SK-N-SH (cell line): ENCODE measurements around the gene NGF. TPM values are rescaled to one million over a fixed set of nuclear protein-coding genes. Genes with fewer than 3 reads are reported as not detected.

Experiments
- CTCF ChIA-PET: fragments of 300-600, 350-600 bp; formaldehyde crosslinking; extraction: SDS; loops from one replicate; lab custom pipeline; 2021; lab: Yijun Ruan, JAX
- POLR2A ChIA-PET: fragments of 350-600 bp; sonication (Branson Sonifier 250); formaldehyde crosslinking; extraction: SDS; loops from one replicate; lab custom pipeline; 2020; ENCODE audit warnings: antibody characterized with exemption, inconsistent platforms; lab: Yijun Ruan, JAX
- DNase-seq: peaks from one replicate; pipeline ENCODE4 v3.0.0; 2012
- H2AFZ ChIP-seq: fragments of 200-600 bp; sonication (generic); 2 replicates; pipeline ENCODE4 v1.8.1; 2016; ENCODE audit warnings: antibody characterized with exemption, mild to moderate bottlenecking, low read depth
- H3F3A ChIP-seq: fragments of 200-600 bp; sonication (generic); replicated peaks from 2 replicates; pipeline ENCODE3; 2016; ENCODE audit warnings: antibody characterized with exemption, mild to moderate bottlenecking; ENCODE audit not compliant: insufficient read depth
- H3K27ac ChIP-seq, 2 experiments: fragments of 200-500 bp in 1 of 2; fragments of 200-600 bp in 1 of 2; sonication (Bioruptor generic) in 1 of 2; sonication (generic), shearing (Covaris generic) in 1 of 2; 2 replicates each; pipeline versions ENCODE4 v1.5.1 to v1.6.1; 2014 to 2016; ENCODE audit warnings: low read depth in 2 of 2, inconsistent platforms in 1 of 2, low read length in 1 of 2, mild to moderate bottlenecking in 1 of 2, mixed read lengths in 1 of 2
- H3K27me3 ChIP-seq: fragments of 200-600 bp; sonication (generic), shearing (Covaris generic); 2 replicates; pipeline ENCODE4 v1.6.1; 2016; ENCODE audit warnings: mixed run types; ENCODE audit not compliant: insufficient read depth
- H3K36me3 ChIP-seq, 2 experiments: fragments of 200-500 bp in 1 of 2; fragments of 200-600 bp in 1 of 2; sonication (Bioruptor generic) in 1 of 2; sonication (generic) in 1 of 2; replicated peaks in 1 of 2; 2 replicates each; pipeline versions ENCODE3 to v1.5.1; 2014 to 2016; ENCODE audit warnings: low read length in 1 of 2, mild to moderate bottlenecking in 1 of 2; ENCODE audit not compliant: insufficient read depth in 2 of 2, control insufficient read depth in 1 of 2
- H3K4me1 ChIP-seq, 2 experiments: fragments of 200-500 bp in 1 of 2; fragments of 200-600 bp in 1 of 2; sonication (Bioruptor generic) in 1 of 2; sonication (generic), shearing (Covaris generic) in 1 of 2; 2 replicates each; pipeline versions ENCODE4 v1.5.1 to v1.6.1; 2014 to 2016; ENCODE audit warnings: low read depth in 1 of 2, low read length in 1 of 2, mixed run types in 1 of 2; ENCODE audit not compliant: insufficient read depth in 2 of 2, control insufficient read depth in 1 of 2
- H3K4me2 ChIP-seq: fragments of 200-600 bp; sonication (generic), shearing (Covaris generic); 2 replicates; pipeline ENCODE4 v1.6.1; 2017; ENCODE audit warnings: mixed run types
- H3K4me3 ChIP-seq, 2 experiments: fragments of 200-500 bp in 1 of 2; fragments of 200-600 bp in 1 of 2; sonication (Bioruptor generic) in 1 of 2; sonication (generic), shearing (Covaris generic) in 1 of 2; 2 replicates each; pipeline versions ENCODE4 v1.5.1 to v1.8.1; 2014 to 2016; ENCODE audit warnings: low read depth in 2 of 2, inconsistent platforms in 1 of 2, low read length in 1 of 2, mild to moderate bottlenecking in 1 of 2, mixed read lengths in 1 of 2, moderate library complexity in 1 of 2
- H3K79me2 ChIP-seq: fragments of 200-600 bp; sonication (generic); 2 replicates; pipeline ENCODE4 v1.8.1; 2017; ENCODE audit warnings: mild to moderate bottlenecking; ENCODE audit not compliant: insufficient read depth
- H3K9ac ChIP-seq: fragments of 200-600 bp; sonication (generic); 2 replicates; pipeline ENCODE4 v1.6.1; 2017; ENCODE audit warnings: mixed run types
- H3K9me2 ChIP-seq: fragments of 200-600 bp; sonication (generic); 2 replicates; pipeline ENCODE4 v1.6.1; 2017; ENCODE audit warnings: mixed run types
- H3K9me3 ChIP-seq: fragments of 200-600 bp; sonication (generic); 2 replicates; pipeline ENCODE4 v1.6.1; 2017; ENCODE audit warnings: mixed run types, mild to moderate bottlenecking, moderate library complexity
- H4K20me1 ChIP-seq: fragments of 200-600 bp; sonication (generic); 2 replicates; pipeline ENCODE4 v1.6.1; 2017; ENCODE audit warnings: mild to moderate bottlenecking, mixed run types; ENCODE audit not compliant: insufficient read depth
- CTCF ChIP-seq: fragments of 200-600 bp; sonication (generic); IDR thresholded peaks from 2 replicates; pipeline ENCODE4 v1.6.1; 2017; ENCODE audit warnings: antibody characterized with exemption, mild to moderate bottlenecking, moderate library complexity
- EZH2phosphoT487 ChIP-seq: fragments of 200-600 bp; sonication (generic); IDR thresholded peaks from 2 replicates; pipeline ENCODE4 v1.6.1; 2017; ENCODE audit warnings: low read depth, mixed run types, mild to moderate bottlenecking, antibody characterized with exemption, moderate library complexity, borderline replicate concordance
- FOXJ3 ChIP-seq: sonication (generic); formaldehyde crosslinking; IDR thresholded peaks from 2 replicates; pipeline ENCODE4 v1.5.1; 2020; ENCODE audit warnings: mild to moderate bottlenecking, missing genetic modification reagents
- GATA2 ChIP-seq: sonication (generic); formaldehyde crosslinking; IDR thresholded peaks from 2 replicates; pipeline ENCODE4 v1.5.0; 2020; ENCODE audit warnings: mild to moderate bottlenecking, missing genetic modification reagents
- JUND ChIP-seq: IDR thresholded peaks from 2 replicates; pipeline ENCODE4 v1.4.0; 2012
- MAX ChIP-seq: IDR thresholded peaks from 2 replicates; pipeline ENCODE4 v1.4.0; 2012; ENCODE audit warnings: low read depth
- NFIC ChIP-seq: IDR thresholded peaks from 2 replicates; pipeline ENCODE4 v1.4.0; 2012; ENCODE audit warnings: borderline replicate concordance
- NRF1 ChIP-seq: IDR thresholded peaks from 2 replicates; pipeline ENCODE4 v1.6.1; 2012; ENCODE audit warnings: low read depth, mild to moderate bottlenecking, low read length
- RAD21 ChIP-seq: IDR thresholded peaks from 2 replicates; pipeline ENCODE4 v1.6.1; 2012; ENCODE audit warnings: mild to moderate bottlenecking, low read length
- REST ChIP-seq: IDR thresholded peaks from 2 replicates; pipeline ENCODE4 v1.6.1; 2012; ENCODE audit warnings: mild to moderate bottlenecking, low read depth, low read length, moderate library complexity
- RXRA ChIP-seq: IDR thresholded peaks from 2 replicates; pipeline ENCODE4 v1.4.0; 2012; ENCODE audit warnings: low read depth, mild to moderate bottlenecking, borderline replicate concordance
- TAF1 ChIP-seq: IDR thresholded peaks from 2 replicates; pipeline ENCODE4 v1.6.1; 2012; ENCODE audit warnings: low read depth, mild to moderate bottlenecking, low read length, moderate library complexity, borderline replicate concordance
- TCF12 ChIP-seq: IDR thresholded peaks from 2 replicates; pipeline ENCODE4 v1.4.0; 2012
- TEAD4 ChIP-seq: IDR thresholded peaks from 2 replicates; pipeline ENCODE4 v1.4.0; 2012; ENCODE audit warnings: mild to moderate bottlenecking, borderline replicate concordance; ENCODE audit not compliant: insufficient read depth
- WGBS: methylation state at CpG from one replicate; pipeline ENCODE4 v1.1.6; 2017; ENCODE audit warnings: low lambda C conversion rate; 5-methylcytosine and 5-hydroxymethylcytosine counted together
- polyA plus RNA-seq, 3 experiments: library from polyadenylated mRNA; depleted of rRNA; stranded (reverse); fragments of >200 nt; gene quantifications; 2 replicates each; pipeline ENCODE4 v1.2.3, GENCODE V29; 2012
- TF ChIP-seq, protein P1 (sequence below): IDR thresholded peaks from 2 replicates; pipeline ENCODE4; 2012
- TF ChIP-seq, protein P2 (sequence below): fragments of 150-350 bp; IDR thresholded peaks from 2 replicates; pipeline ENCODE4 v1.6.1; 2017; ENCODE audit warnings: antibody characterized with exemption, low read length, low read depth, borderline replicate concordance
- TF ChIP-seq, protein P3 (sequence below): fragments of 150-350 bp; IDR thresholded peaks from 2 replicates; pipeline ENCODE4 v1.6.1; 2016; ENCODE audit warnings: mild to moderate bottlenecking, low read depth, low read length

The NGF gene
- polyA plus RNA-seq, 1 of the 3 experiments (the other 2 are of a cell fraction): 75.8 TPM

DNA sequence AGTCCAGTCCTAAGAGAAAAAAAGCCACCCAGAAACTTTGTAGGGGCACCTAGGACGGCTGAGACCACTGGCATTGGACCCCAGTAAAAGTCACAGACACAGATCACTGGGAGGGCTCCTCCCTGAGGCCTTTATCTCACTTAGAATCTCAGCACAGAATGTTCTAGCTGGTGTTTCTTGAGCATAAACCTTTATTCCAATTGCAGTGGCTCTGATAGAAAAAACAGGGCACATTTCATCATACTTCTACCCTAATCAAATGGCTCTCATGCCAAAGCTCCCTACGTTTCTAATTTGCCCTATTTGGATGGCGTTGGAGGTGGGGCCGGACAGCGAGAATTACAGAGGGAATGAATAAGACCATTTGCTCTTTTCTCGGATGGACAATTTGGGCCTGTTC, 53.8 kb downstream of the NGF start (continued):
- TF ChIP-seq, protein P1, sequence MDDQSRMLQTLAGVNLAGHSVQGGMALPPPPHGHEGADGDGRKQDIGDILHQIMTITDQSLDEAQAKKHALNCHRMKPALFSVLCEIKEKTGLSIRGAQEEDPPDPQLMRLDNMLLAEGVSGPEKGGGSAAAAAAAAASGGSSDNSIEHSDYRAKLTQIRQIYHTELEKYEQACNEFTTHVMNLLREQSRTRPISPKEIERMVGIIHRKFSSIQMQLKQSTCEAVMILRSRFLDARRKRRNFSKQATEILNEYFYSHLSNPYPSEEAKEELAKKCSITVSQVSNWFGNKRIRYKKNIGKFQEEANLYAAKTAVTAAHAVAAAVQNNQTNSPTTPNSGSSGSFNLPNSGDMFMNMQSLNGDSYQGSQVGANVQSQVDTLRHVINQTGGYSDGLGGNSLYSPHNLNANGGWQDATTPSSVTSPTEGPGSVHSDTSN: no peak
- TF ChIP-seq NFIC (no peak), RXRA (no peak)

GRCh38 chr1:115283681-115284146, 54.3 kb downstream of the NGF start:
- POLR2A ChIA-PET: no interaction called here
- Histone ChIP-seq H3K9me3 (no peaks in the 10 kb centered on the region), H3F3A (peaks cover 5% of the 10 kb centered on the region), H2AFZ (no peak overlapping the region), H4K20me1 (no peaks in the 10 kb centered on the region), H3K4me3 (no peak overlapping the region), H3K36me3 (peaks cover 12 to 25% of the 10 kb centered on the region in 2 experiments), H3K27ac (no peak overlapping the region), H3K79me2 (no peaks in the 10 kb centered on the region), H3K9ac (no peak overlapping the region), H3K27me3 (no peaks in the 10 kb centered on the region), H3K9me2 (no peaks in the 10 kb centered on the region), H3K4me2 (no peak overlapping the region), H3K4me1 (peaks cover 8 to 40% of the 10 kb centered on the region in 2 experiments; a peak in 2 of 4 replicates)
- CTCF ChIA-PET: interaction anchor here (1.3 to 1.9 kb wide), 3 partner anchors 12 to 186 kb away, joined by 3 to 8 read pairs (median 4); no protein-coding TSS in a partner anchor
- TF ChIP-seq RAD21 (no peak), NRF1 (no peak), MAX (no peak), FOXJ3 (CRISPR knock-in tag) (no peak), REST (no peak), NFIC (no peak), CTCF (no peak), JUND (no peak), TCF12 (no peak), EZH2phosphoT487 (no peak), GATA2 (CRISPR knock-in tag) (no peak), TEAD4 (no peak), TAF1 (no peak)
- TF ChIP-seq, protein P2, sequence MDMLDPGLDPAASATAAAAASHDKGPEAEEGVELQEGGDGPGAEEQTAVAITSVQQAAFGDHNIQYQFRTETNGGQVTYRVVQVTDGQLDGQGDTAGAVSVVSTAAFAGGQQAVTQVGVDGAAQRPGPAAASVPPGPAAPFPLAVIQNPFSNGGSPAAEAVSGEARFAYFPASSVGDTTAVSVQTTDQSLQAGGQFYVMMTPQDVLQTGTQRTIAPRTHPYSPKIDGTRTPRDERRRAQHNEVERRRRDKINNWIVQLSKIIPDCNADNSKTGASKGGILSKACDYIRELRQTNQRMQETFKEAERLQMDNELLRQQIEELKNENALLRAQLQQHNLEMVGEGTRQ: no peak
- TF ChIP-seq, protein P3, sequence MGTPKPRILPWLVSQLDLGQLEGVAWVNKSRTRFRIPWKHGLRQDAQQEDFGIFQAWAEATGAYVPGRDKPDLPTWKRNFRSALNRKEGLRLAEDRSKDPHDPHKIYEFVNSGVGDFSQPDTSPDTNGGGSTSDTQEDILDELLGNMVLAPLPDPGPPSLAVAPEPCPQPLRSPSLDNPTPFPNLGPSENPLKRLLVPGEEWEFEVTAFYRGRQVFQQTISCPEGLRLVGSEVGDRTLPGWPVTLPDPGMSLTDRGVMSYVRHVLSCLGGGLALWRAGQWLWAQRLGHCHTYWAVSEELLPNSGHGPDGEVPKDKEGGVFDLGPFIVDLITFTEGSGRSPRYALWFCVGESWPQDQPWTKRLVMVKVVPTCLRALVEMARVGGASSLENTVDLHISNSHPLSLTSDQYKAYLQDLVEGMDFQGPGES: no peak
- 91% methylated on average over 6 of the region's 20 CpGs for WGBS
- no peak for DNase-seq
